ENCODE data around the gene CFAP97D2.
"Not testable (repeated sequence)": the region's sequence is repeated elsewhere in the genome, so short reads cannot be mapped to it uniquely, and the experiment has no call there.

Gene CFAP97D2

DNA sequence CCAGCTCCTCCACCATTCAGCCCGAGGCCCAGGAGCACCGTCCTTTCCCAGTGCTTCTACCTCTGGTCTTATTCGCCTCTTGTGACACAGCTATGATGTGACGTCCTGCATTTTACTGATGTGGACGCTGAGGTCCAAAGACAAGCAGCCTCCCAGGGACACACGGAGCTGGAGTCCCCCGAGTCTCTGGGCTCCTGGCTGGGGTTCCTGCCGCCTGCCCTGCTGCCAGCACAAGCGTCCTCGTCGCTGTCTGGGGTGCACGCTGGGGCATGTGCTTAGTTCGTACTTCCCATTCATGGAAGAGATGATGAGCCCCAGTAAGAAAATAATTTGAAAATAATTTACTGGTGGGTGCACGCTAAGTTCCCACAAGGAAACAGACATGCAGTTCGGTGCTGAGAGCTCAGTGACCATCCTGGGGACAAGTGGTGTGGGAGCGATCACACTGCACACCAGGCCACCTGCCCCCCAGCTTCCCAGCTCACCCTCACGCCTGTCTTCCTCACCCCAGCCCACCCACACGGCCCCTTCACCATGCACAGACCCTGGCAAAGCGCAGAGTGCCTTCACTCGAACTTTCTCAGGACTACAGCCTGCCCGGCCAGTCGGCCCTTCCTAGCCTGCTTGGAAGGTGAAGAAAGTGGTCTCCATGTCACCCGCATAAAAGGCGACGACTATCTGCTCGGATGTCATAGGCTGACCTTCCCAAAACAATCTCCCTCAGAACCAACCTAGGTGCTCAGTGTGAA, 14.2 kb upstream of the CFAP97D2 start:
- TF ChIP-seq Cebpa-rat (IDR thresholded peaks at IDR 0.05): no peak
- Histone ChIP-seq H3K4me1 (peaks cover 82% of the 10 kb centered on the region), H3K9me3 (no peaks in the 10 kb centered on the region), H3K27me3 (no peaks in the 10 kb centered on the region), H3K36me3 (no peaks in the 10 kb centered on the region), H3K27ac (no peak overlapping the region), H3K4me2 (peak overlapping the region; percentile 66; the same call in 1 of the 2 replicates), H3K4me3 (no peak overlapping the region), H4K20me1 (no peaks in the 10 kb centered on the region), H3K9ac (no peak overlapping the region)

DNA sequence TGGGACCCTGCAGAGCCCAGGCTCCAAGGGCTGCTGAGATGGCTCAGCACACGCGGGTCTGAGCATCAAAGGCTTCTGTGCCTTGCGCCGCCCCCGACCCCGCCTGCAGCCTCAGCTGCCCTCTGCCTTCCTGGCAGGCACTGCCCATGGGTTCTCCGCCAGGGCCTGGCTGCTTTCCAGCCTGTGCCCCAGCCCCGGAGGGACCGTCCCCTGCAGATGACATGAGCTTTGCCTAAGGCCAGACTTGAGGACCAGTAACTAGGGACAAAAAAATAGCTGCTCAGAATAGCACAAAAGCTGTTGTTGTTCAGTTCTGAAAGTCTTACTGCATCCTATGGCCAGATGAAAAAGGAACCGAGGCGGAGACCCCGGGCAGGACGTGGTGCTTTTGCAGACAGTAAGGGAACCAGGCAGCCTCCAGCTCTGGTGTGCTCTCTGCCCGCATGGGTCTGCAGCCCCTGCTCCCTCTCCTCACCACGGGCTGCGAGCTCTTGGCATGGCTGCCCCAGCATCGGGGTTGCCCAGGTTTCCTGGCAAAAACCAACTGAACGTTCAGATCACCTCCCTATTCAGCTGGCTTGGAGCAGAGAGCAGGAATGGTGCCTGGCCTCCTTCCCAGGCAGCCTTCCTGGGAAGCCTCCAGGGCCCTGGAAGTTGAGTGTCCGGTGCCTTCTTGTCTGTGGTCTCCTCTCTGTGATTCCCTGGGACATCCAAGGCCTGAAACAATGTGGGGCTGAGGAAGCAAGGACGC, 12.5 kb upstream of the CFAP97D2 start:
- Histone ChIP-seq H3K4me3 (no peak overlapping the region), H3K9ac (peak overlapping the region; percentile 3; the same call in 1 of the 2 replicates), H3K27ac (peak overlapping the region; percentile 33; the same call in 1 of the 2 replicates)

GRCh38 chr13:114167426-114167825, 11.6 kb upstream of the CFAP97D2 start:
- H3K4me2 ChIP-seq: peak overlapping the region; percentile 66
- no peaks in the 10 kb centered on the region for H3K36me3 ChIP-seq
- H3K4me3 ChIP-seq: no peak overlapping the region
- TF ChIP-seq Cebpa-rat (IDR thresholded peaks at IDR 0.05): no peak
- H3K9me3 ChIP-seq: peaks cover 6% of the 10 kb centered on the region; the same call in 1 of the 2 replicates
- no peaks in the 10 kb centered on the region for H3K27me3 ChIP-seq
- H3K27ac ChIP-seq: no peak overlapping the region
- H3K4me1 ChIP-seq: peaks cover 56% of the 10 kb centered on the region
- no peak overlapping the region for H3K9ac ChIP-seq
- no peaks in the 10 kb centered on the region for H4K20me1 ChIP-seq

More for the DNA sequence above, 12.5 kb upstream of the CFAP97D2 start:
- Histone ChIP-seq H3K9me3 (no peaks in the 10 kb centered on the region), H3K4me2 (peak overlapping the region; percentile 66), H3K27me3 (no peaks in the 10 kb centered on the region), H3K4me1 (peaks cover 65% of the 10 kb centered on the region), H3K36me3 (no peaks in the 10 kb centered on the region), H4K20me1 (no peaks in the 10 kb centered on the region)
- no peak for TF ChIP-seq Cebpa-rat (IDR thresholded peaks at IDR 0.05)

DNA sequence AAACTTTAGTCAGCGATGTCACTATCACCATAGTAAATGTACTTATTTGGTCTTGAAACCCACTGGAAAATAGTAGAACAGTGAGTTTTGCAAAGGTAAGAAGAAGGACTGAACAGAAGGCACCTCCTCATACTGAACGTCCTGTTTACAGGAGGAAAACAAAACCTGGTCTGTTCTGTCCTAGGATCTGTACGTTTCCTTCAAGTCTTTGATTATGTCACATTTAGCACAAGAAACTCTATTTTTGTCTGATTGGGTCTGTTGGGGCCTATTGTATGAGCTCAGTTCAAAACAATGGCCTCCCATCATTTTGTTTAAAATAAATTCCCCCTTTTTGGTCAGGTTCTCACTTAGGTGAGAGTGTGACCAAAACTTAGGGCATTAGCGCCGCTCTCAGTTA, 11.2 kb upstream of the CFAP97D2 start:
- no peak for TF ChIP-seq Cebpa-rat (IDR thresholded peaks at IDR 0.05)
- Histone ChIP-seq H3K4me2 (peak overlapping the region; percentile 66), H3K9me3 (peaks cover 11% of the 10 kb centered on the region), H3K27me3 (no peaks in the 10 kb centered on the region), H3K4me1 (peaks cover 52% of the 10 kb centered on the region), H3K4me3 (no peak overlapping the region), H3K36me3 (no peaks in the 10 kb centered on the region), H3K9ac (no peak overlapping the region), H3K27ac (no peak overlapping the region), H4K20me1 (no peaks in the 10 kb centered on the region)

DNA sequence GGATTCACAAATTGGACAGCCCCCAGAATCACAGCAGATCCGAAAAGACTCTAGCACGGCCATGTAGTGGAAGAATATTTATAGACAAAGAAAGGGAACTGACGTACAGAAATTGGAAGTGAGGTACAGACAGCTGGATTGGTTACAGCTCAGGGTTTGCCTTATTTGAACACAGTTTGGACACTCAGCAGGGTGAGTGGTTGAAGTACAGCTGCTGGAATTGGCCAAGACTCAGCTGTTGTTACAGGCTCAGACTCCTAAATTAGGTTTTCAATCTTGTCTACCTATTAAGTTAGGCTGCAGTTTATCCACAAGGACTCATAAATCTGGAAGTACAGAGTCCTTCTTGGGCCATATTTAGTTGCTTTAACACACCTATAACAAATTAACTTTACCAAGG, 5.8 kb upstream of the CFAP97D2 start:
- H3K27ac ChIP-seq: no peak overlapping the region
- no peak overlapping the region for H3K4me3 ChIP-seq
- no peak overlapping the region for H3K4me2 ChIP-seq
- peaks cover 28% of the 10 kb centered on the region for H3K9me3 ChIP-seq
- H3K36me3 ChIP-seq: no peaks in the 10 kb centered on the region
- H4K20me1 ChIP-seq: no peaks in the 10 kb centered on the region
- no peak for TF ChIP-seq Cebpa-rat (IDR thresholded peaks at IDR 0.05)
- no peaks in the 10 kb centered on the region for H3K27me3 ChIP-seq
- no peak overlapping the region for H3K9ac ChIP-seq
- peaks cover 17% of the 10 kb centered on the region for H3K4me1 ChIP-seq

- no peak overlapping the region for H3K4me3 ChIP-seq
- H3K27me3 ChIP-seq: no peaks in the 10 kb centered on the region
- no peak overlapping the region for H3K9ac ChIP-seq
- no peaks in the 10 kb centered on the region for H3K36me3 ChIP-seq
- no peak for TF ChIP-seq Cebpa-rat (IDR thresholded peaks at IDR 0.05)
- H3K4me1 ChIP-seq: peaks cover 17% of the 10 kb centered on the region
- H3K4me2 ChIP-seq: no peak overlapping the region
- peaks cover 28% of the 10 kb centered on the region for H3K9me3 ChIP-seq
- no peaks in the 10 kb centered on the region for H4K20me1 ChIP-seq
- no peak overlapping the region for H3K27ac ChIP-seq
Measured at GRCh38 chr13:114173745-114174144, 5.3 kb upstream of the CFAP97D2 start.

DNA sequence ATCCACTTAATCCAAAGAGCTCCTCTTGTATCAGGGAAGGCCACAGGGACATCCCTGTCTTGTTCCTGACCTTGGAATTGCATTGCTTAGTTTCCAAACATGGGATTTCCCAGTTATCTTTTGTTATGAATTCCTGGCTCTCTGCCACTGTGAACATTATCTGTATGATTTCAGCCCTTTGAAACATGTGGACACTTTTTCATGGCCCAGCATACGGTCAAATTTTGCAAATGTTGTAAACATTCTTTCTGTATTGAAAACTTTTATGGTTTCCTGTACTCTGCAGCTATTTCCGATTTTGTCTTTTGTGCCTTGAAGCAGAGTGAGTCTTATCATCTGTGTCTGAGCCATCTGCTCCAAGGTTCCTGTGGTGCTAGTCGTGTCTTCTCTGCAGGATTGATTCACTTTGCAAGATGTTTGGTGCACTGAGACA, 4.5 kb upstream of the CFAP97D2 start:
- peak overlapping the region; percentile 34; the same call in 1 of the 2 replicates for H3K4me2 ChIP-seq
- TF ChIP-seq Cebpa-rat (IDR thresholded peaks at IDR 0.05): no peak
- no peaks in the 10 kb centered on the region for H4K20me1 ChIP-seq
- H3K27me3 ChIP-seq: no peaks in the 10 kb centered on the region
- H3K4me3 ChIP-seq: no peak overlapping the region
- H3K36me3 ChIP-seq: no peaks in the 10 kb centered on the region
- H3K27ac ChIP-seq: no peak overlapping the region; the same call in 1 of the 2 replicates
- H3K9ac ChIP-seq: no peak overlapping the region
- H3K9me3 ChIP-seq: peaks cover 28% of the 10 kb centered on the region
- peaks cover 17% of the 10 kb centered on the region for H3K4me1 ChIP-seq

GRCh38 chr13:114176359-114176902, 2.6 kb upstream of the CFAP97D2 start:
- H3K27me3 ChIP-seq, H3K27ac ChIP-seq, H3K36me3 ChIP-seq, H4K20me1 ChIP-seq, H3K9ac ChIP-seq, H3K4me2 ChIP-seq, H3K4me3 ChIP-seq: not testable (repeated sequence)
- Histone ChIP-seq H3K9me3 (peaks cover 28% of the 10 kb centered on the region), H3K4me1 (peaks cover 33% of the 10 kb centered on the region)

GRCh38 chr13:114177245-114178010, 1.6 kb upstream of the CFAP97D2 start:
- H3K27me3 ChIP-seq: no peaks in the 10 kb centered on the region
- peaks cover 33% of the 10 kb centered on the region for H3K4me1 ChIP-seq
- H3K4me2 ChIP-seq: no peak overlapping the region
- no peaks in the 10 kb centered on the region for H3K36me3 ChIP-seq
- no peak for TF ChIP-seq Cebpa-rat (IDR thresholded peaks at IDR 0.05)
- H3K9me3 ChIP-seq: peaks cover 21% of the 10 kb centered on the region
- no peak overlapping the region for H3K9ac ChIP-seq
- H3K4me3 ChIP-seq: no peak overlapping the region
- H4K20me1 ChIP-seq: no peaks in the 10 kb centered on the region
- H3K27ac ChIP-seq: no peak overlapping the region
